Measurements from ENCODE around the gene FAH.
"Not testable (repeated sequence)": the region's sequence is repeated elsewhere in the genome, so short reads cannot be mapped to it uniquely, and the experiment has no call there.

Gene FAH

DNA sequence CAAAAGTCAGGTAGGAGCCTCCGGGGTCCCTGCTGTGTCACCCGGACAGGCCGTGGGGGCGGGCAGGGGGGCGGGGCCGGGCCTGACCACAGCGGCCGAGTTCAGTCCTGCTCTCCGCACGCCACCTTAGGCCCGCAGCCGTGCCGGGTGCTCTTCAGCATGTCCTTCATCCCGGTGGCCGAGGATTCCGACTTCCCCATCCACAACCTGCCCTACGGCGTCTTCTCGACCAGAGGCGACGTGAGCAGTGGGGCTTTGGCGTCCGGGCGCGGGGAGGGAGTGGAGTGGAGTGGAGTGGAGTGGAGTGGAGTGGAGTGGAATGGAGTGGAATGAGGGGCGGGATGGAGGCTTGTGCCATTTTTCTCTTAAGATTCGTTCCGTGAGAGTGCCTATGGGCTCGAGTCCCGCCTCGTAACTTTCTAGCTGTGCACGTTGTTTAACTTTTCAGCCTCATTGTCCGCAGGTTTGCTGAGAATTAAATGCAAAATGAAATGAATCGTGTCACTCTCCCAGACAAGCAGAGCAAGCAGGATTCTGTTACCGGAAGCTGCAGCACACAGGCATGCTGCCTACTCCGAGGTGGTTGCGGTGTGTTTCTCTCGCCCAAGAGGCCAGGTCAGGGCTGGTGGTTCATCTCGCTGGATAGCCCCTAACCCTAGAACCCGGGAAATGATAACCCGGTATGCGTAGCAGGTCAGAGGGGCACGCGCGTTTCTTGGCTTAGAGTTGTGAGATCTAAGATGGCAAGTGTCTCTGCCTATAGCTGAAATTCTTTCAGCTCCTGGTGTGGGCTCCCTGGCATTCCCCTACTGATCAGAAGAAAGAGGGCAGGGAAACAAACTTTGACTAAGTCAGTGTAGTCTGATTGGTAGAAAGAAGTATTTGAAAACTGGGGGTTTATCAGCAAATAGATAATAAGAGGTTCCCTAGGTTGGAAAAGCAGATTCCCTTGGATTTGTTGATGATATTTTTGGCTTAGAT lies at the start of gene FAH:
Gene FAH (plus strand): TSS at position 104 of the 981 bp plus-strand sequence. CDS start 56 bp downstream, at position 160.
- peak in 11 of 56 donors; percentile 36 to 73 (median 50) for DNase-seq

DNA sequence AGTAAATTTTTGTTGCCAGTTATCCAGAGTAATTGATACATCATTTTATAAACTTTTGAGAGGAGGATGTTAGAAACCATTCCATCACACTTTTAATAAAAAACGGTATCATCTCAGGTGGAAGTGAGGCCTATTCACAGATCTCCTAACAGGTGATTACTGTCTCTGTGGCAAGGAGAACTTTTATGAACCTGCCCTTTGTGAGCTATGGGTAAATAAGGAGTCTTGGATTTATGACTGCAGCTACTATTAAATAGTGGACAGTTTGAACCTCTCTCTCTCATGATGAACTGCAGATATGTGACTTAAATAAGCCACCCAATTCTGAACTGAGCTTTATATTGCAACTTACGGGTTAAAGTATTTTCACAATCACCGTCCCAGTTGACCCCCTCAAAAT lies 47.6 kb upstream of the FAH start:
- no peak for DNase-seq

DNA sequence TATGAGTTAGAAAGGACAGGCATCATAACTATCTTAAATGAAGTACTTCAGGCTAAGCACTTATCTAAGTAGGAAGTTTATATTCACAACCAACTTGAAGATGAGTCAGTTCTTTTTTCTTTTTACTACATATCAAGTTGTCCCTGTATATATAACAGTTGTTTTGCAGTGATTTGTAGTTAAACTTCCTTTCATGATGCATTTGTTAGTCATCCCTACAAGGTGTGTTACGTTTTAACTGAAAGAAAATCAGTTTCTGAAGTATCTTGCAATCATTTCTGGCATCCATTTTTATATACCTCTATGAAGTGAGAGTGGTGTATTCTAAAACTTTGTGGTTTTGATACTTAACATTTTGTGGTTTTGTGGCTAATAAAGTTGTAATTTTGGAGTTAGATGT lies 47.2 kb upstream of the FAH start:
- DNase-seq: no peak

DNA sequence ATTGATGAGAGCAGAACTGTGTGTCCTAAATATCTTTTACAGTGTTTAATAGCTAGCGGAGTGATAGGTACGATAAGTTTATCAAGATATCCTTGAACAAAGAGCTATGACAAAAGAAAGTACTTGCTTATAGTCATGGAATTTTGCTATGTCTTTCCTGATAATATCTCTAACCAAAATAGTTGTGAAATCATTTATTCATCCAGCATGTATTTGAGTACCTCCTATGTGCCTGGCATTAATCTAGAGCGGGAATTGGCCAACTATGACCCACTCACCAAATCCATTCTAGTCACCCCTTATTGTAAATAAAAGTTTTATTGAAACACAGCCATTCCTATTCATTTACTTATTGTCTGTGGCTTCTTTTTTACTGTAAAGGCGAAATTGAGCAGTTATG lies 46.7 kb upstream of the FAH start:
- no peak for DNase-seq

DNA sequence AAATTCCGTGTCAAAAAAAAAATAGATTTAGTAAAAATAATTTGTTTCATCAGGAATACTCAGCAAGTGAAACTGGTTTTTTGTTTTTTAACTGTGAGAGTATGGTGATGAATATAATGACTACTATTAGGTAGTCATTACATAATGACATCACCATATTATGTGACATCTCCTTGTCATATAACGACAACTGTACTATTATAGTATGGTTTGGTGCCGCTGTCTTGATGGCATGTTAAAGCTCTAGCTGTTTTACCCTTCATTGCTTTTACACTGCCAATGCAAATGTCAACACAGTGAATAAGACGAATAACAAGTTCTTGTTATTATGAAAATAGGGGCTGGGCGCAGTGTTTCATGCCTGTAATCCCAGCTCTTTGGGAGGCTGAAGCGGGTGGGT lies 45.6 kb upstream of the FAH start:
- DNase-seq: no peak

DNA sequence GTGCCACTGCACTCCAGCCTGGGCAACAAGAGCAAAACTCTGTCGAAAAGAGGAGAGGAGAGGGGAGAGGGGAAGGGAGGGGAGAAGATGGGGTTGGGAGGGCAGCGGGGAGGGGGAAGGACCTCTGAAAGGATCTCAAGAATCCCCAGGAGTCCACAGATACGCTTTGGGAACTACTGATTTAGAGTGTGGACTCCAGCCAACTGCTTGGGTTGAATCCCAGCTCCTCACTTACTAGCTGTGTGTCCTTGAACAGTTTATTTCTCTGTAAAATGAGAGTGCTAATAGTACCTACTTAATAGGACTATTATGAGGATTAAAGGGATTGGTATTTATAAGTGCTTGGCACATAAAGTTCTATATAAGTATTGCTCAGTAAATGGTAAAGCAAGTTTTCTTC lies 45.0 kb upstream of the FAH start:
- peak in 1 of 56 donors; percentile 3 for DNase-seq

DNA sequence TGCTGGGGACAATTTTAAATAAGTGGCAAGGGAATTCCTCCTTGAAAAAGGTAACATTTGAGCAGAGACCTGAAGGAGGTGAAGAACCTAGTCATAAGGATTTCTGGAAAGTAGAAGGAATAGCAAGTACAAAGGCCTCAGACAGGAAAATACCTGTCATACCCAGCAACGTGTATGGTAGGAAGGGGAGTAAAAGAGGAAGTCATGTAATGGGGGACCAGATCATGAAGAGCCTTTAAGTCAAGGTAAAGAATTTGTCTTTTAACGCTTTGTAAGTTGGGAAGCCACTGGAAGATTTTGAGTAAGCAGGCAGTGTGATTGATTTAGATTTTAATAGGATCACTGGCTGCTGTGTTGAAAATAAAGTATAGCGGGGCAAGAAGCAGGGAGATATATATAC lies 43.4 kb upstream of the FAH start:
- no peak for DNase-seq

DNA sequence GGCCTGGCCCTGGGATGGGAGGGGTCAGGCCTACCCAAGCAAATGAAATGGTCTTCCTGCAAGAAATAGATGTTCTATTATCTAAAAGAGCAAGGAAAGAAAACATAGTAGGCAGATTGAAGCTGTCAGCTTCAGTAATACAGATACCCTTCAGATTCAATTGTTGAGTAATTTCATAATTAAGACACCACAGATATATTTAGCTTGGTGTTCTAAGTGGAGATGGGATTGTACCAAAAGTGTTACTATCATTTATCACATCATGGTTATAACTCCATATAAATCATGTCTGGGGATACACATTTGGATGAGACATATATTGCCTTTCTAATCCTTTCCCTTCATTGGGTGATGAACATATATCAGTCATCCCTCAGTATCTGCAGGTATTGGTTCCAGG lies 41.9 kb upstream of the FAH start:
- DNase-seq: no peak

DNA sequence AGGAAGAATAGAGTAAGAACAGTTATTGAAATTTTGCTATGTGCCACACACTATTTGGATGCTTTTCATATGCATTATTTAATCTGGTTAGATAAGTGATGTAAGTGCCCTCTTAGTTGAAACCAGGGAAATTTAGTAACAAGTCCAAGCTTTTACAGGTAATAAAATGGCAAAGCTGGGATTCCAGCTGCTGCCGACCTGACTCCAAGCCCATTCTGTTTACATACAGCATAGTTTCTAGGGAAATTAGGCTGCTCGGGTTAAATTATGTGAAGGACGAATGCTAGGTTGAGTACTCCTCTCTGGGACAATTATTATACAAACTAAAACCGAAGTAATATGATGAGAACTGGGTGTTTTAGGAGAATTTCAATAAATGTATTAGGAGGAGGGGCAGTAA lies 38.7 kb upstream of the FAH start:
- no peak for DNase-seq

DNA sequence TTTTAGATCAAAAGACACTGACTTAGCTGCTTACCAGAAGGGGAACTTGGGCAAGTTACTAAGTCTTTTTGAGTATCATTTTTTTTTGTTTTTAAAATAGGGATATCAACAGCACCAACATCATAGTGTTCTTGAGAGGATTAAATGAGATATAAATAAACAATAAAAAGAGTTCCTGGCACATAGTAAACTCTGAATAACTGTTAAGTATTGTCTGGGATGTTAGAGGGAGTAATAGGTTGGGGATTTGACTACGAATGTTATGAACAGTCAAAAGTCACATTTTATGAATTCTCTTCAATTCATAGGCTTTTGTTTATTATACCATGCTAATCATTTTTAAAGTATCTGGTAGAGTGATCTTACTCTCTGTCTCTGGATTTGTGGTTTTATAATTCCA lies 37.8 kb upstream of the FAH start:
- DNase-seq: no peak

DNA sequence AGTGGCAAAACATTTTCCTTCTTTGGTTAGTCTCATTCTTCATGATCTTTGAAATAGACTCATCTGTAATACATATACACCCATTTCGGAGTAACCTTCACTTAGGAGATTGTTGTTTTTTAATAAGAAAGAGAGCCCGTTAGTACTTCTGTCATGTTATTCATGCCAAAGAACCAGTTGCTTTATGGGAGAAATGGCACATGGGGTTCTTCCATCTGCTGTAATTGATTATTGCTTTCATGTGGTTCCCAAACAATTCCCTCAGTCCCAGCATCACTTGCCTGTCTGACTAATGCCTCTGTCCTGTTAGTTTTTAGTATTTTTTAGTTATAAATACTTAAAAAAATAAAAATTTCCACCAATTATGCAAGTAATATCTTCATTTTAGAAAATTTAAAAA lies 33.8 kb upstream of the FAH start:
- DNase-seq: no peak

DNA sequence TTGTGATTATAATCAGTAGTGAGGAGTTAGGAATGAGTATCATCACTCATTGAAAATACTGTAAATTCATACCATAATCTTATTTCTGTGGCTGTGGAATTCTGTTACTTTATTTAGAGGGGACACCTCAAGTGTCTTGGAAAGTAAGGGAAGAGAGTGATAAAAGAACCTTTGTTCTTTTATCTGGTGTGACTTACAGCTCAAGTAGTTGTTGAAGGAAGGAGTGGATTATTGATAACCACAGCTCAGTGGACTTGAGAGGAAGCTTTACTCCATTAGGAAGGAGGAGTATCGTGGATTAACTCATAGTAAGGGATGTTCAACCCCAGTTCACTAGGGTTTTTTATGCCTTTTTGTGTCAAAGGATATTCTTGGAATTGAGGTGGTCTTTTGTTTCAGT lies 32.2 kb upstream of the FAH start:
- DNase-seq: no peak

DNA sequence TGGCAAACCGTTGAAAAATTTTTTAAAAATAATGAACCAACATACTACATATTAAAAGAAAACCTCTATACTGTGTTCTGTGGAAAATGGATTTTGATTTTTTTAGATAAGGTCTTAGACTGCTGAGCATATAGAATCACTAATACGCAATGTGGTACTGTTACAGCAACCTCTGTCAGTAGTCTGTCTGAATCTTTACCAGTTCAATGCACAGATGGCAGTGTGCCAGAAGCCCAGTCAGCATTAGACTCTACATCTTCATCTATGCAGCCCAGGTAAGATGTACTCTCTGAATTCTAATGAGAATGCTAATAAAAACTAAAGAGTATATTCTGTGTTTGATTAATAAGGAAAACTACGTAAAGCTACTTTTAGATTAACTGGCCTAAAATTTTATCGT lies 31.3 kb upstream of the FAH start:
- no peak for DNase-seq

DNA sequence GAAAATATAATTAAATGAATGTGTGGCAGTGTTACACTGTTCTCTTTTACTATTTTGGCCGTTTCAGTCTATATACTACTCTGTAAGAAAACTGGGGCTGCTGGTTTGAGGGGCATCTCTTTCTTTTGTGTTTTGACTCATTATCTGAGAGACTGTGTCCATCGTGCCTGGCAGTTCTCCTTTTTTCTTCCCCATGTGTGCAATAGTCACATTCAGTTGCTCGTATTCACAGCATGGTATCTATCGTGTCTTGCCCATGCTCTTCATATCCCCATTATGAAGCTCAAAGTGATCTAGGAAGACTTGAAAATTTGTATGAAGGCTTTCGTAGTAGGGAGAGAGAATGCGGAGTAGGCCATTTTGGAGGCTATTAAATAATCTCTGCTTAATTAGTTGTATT lies 29.8 kb upstream of the FAH start:
- DNase-seq: no peak

DNA sequence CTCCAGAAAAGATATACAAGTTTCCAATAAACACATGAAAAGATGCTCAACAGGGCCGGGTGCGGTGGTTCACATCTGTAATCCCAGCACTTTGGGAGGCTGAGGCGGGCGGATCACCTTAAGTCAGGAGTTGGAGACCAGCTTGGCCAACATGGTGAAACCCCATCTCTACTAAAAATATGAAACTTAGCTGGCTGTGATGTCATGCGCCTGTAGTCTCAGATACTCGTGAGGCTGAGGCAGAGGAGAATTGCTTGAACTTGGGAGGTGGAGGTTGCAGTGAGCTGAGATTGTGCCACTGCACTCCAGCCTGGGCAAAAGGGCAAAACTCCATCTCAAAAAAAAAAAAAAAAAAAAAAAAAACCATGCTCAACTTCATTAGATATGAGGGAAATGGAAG lies 25.5 kb upstream of the FAH start:
- not testable (repeated sequence) for DNase-seq

DNA sequence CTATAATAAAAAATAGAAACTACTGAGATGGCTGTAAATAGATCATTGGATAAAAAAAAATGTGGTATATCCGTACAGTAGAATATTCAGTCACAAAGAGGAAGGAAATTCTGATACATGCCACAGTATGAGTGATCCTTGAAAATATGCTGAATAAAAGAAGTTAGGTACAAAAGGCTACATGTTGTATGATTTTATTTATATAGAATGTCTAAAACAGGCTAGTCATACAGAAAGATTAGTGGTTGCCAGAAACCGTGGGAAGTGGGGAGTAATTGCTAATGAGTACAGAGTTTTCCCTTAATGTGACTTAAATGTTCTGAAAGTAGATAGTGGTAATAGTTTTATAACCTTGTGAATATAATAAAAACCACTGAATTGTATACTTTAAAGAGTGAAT lies 24.9 kb upstream of the FAH start:
- no peak for DNase-seq

DNA sequence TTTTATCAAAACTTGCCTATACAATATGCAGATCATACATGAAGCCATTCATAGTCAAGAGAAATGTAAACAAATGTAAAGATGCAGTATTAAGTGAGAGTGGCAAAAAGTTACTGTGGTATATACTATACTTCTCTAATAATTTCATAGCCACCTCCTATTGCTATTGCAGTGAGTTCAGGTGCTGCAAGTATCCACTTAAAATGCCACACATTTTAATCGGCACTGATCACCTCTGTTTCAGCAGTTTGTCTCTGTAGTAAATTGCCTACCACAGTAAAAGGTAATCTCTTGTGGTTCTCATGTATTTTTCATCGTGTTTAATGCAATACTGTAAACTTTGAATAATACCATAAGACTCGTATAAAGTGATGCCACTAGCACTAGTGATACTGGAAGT lies 20.4 kb upstream of the FAH start:
- DNase-seq: no peak

DNA sequence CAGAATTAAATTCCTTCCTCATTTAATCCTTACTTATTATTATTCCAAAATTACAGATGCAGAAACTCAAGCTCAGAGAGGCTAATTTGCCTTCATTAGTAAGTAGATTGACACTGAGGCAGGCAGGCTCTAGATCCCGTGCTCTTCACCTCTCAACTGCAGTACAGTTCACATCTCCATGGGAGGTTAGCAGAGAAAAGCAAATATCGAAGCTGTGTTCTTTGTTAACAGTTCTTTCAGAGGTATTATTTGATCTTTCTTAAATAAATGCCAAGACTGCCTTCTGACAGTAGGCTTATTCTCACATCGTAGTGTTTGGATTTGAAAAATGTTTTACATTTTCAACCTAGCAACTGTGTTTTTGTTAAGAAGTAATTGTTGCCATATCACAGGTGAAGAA lies 15.9 kb upstream of the FAH start:
- no peak for DNase-seq

DNA sequence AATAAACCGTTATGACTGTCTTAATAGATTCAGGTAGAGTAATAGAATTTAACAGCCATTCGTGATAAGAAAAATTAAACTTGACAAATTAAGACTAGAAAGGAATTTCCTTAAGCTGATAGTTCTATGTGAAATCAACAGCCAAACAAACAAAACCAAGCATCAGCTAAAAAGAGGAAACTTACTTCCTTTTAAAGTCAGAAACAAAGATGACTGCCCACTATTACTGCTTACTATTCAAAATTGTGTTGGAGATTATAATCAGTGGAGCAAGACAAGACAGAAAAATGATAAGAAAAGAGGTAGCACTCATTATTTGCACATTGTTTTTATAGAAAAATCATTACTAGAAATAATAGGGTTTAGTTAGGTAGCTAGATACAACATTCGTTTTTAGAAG lies 13.8 kb upstream of the FAH start:
- no peak for DNase-seq

DNA sequence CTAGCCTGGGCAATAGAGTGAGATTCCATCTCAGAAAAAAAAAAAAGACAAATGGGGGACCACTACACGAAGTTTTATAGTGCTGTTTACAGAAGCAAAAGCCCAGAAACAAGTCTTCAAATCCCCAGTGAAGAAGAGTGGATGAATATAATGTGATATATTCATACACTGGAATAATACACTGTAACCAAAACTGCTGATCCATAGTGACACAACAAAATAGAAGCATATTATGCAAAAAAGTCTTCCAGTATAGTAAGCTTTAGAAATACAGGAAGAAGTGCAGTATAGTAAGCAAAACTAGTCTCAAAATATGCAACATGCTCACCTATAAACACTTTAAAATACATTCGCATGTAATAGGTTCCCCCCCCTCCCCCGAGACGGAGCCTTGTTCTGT lies 11.9 kb upstream of the FAH start:
- DNase-seq: no peak

DNA sequence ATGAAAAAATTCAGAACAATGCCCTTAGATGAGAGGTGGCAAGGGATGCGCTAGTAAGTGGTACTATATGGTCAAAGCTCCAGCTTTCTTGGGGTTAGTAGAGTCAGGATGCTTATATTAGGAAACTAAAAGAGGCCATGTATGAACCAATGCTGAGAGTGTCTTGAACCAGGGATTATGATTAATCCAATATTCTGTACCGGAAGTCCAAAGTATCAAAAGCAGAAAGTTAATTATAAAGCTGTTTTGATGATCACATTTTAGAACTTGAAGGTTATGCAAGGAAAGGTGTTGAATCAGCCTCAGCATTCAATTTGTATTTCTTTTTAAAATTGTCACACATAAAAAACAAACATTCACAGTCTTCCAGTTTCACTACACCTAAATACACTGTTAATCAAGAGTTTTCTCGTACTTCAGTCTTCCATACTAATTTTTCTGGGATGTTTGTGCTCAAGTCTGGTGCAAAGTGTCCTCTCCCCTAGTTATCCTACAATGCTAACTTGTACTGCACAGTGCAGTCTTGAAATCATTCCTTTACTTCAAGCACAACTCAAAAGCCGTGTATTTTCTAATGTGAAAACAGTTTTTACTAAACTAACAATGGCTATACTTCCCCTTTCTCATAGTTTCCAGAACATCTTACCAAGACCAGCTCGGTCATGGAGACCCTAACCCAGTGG lies 10.7 kb upstream of the FAH start:
- no peak for DNase-seq

DNA sequence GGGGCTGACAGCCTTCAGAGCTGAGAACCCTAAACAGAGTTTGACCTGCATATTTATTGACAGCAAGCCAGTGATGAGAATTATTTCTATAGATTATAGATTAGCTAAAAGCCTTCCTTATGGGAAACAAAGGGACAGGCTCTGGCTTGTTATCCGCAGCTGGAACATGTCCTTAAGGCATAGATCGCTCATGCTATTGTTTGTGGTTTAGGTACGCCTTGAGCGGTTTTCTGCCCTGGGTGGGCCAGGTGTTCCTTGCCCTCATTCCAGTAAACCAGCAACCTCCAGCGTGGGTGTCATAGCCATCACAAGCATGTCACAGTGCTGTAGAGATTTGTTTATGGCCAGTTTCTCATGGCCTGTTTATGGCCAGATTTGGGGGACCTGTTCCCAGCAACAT lies 10.2 kb upstream of the FAH start:
- DNase-seq: no peak

DNA sequence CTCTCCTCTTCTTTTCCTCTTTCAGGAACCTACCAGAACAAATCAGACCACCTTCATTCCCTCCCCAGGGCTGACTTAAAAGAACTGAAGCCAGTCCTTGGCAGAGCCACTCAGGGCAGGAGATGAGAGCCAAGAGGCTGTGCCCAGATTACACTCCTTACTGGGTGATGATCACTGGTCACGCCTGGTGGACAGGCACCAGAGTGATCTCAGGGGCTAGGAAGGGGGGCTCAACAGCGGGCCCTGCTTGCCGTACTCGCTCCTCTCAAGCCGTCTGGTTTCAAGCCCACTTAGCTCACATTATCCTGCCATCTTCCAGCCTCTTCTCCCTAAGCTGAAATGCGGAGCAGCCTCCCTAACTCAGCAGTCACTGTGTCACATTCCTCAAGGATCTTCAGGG lies 1.7 kb upstream of the FAH start:
- DNase-seq: no peak

All from nucleus accumbens (tissue), 56 donors.